ENCODE results near the gene CNOT11. TPM values are rescaled to one million over a fixed set of nuclear protein-coding genes. Genes with fewer than 3 reads are reported as not detected.
"Not testable (repeated sequence)": the region's sequence is repeated elsewhere in the genome, so short reads cannot be mapped to it uniquely, and the experiment has no call there.

Gene CNOT11
- total RNA-seq, 1 donor from 2014 or later: 33.8 TPM

DNA sequence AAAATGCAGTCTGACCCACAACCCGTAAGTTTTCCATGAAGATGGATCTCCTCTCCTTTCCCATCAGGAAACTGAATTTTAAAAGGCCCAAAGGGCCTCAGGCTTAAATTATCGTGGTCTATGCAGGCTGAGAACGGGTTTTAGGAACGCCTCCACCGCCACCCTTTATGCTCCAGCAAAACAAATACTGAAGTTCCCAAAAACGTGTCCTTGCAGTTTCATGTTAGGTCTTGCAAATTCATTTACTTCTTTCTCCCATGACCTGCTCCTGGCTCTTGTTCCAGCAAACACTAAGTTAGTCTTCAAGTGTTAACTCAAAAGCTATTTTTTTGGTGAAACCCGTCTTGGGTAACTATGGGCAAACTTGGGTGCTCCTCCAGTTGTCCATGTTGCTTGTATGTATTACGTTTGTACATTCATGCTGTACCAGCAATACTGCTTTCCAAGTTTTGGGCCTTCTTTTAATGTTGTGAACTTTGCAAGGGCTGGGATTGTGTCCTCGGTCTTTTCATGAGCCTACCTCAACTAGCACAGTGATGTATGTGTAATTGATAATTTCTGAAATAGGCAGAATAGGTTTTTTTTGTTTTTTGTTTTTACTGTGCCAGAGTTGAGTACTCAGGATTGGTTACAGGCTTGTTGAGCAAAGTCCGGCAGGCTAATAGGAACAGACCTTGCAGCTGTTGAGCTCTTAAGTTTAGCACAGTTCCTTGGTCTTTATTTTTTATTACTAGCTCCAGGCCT lies 57.6 kb downstream of the CNOT11 start:
- no peak for TF ChIP-seq CTCF (IDR thresholded peaks at IDR 0.05; ENCODE audit: borderline replicate concordance)
- H3K9me3 ChIP-seq (replicated peaks): no peaks in the 10 kb centered on the region
- H3K36me3 ChIP-seq: no peaks in the 10 kb centered on the region
- intact Hi-C loops (cut with micrococcal nuclease): no loop called here
- H3K27ac ChIP-seq (replicated peaks): peak overlapping the region; percentile 92
- no peak overlapping the region for H3K4me3 ChIP-seq
- DNase-seq: no peak
- peaks cover 37% of the 10 kb centered on the region for H3K4me1 ChIP-seq
- no peaks in the 10 kb centered on the region for H3K27me3 ChIP-seq (ENCODE audit: low read depth)

GRCh38 chr2:101310834-101311695 lies 58.4 kb downstream of the CNOT11 start:
- intact Hi-C loops (cut with micrococcal nuclease): no loop called here
- Histone ChIP-seq H3K4me3 (no peak overlapping the region), H3K36me3 (no peaks in the 10 kb centered on the region), H3K4me1 (peaks cover 29% of the 10 kb centered on the region), H3K27me3 (ENCODE audit: low read depth) (no peaks in the 10 kb centered on the region), H3K27ac (replicated peaks) (no peak overlapping the region), H3K9me3 (replicated peaks) (no peaks in the 10 kb centered on the region)
- no peak for TF ChIP-seq CTCF (IDR thresholded peaks at IDR 0.05; ENCODE audit: borderline replicate concordance)
- DNase-seq: no peak

GRCh38 chr2:101311696-101312017 lies 59.0 kb downstream of the CNOT11 start:
- no peak overlapping the region for H3K27ac ChIP-seq (replicated peaks)

DNA sequence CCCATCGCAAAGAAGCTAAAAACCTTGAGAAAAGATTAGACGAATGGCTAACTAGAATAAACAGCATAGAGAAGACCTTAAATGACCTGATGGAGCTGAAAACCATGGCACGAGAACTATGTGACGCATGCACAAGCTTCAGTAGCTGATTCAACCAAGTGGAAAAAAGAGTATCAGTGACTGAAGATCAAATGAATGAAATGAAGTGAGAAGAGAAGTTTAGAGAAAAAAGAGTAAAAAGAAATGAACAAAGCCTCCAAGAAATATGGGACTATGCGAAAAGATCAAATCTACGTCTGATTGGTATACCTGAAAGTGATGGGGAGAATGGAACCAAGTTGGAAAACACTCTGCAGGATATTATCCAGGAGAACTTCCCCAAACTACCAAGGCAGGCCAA lies 63.9 kb downstream of the CNOT11 start:
- H3K27ac ChIP-seq (replicated peaks); DNase-seq; H3K36me3 ChIP-seq; H3K4me3 ChIP-seq; H3K27me3 ChIP-seq (ENCODE audit: low read depth); H3K4me1 ChIP-seq; H3K9me3 ChIP-seq (replicated peaks); intact Hi-C loops (cut with micrococcal nuclease): not testable (repeated sequence)

More at GRCh38 chr2:101311696-101312017, 59.0 kb downstream of the CNOT11 start:
- DNase-seq: no peak
- H3K4me3 ChIP-seq: no peak overlapping the region
- no peaks in the 10 kb centered on the region for H3K9me3 ChIP-seq (replicated peaks)
- TF ChIP-seq CTCF (IDR thresholded peaks at IDR 0.05; ENCODE audit: borderline replicate concordance): no peak
- no peaks in the 10 kb centered on the region for H3K27me3 ChIP-seq (ENCODE audit: low read depth)
- no peaks in the 10 kb centered on the region for H3K36me3 ChIP-seq
- intact Hi-C loops (cut with micrococcal nuclease): no loop called here
- peaks cover 23% of the 10 kb centered on the region for H3K4me1 ChIP-seq

Small RNA genes within 50 kb of the gene (microRNA-seq; reads per million reads assigned to microRNA genes)
- gene MIR5696: 1.9 reads per million

Other genes starting within 250 kb of the CNOT11 start
- 45.0 TPM for gene TBC1D8, start 101.5 kb upstream of the CNOT11 start, total RNA-seq
- gene RNF149, start 55.8 kb downstream of the CNOT11 start, total RNA-seq: 12.0 TPM
- not detected for gene CREG2, start 134.6 kb downstream of the CNOT11 start, total RNA-seq
- not detected for gene RFX8, start 222.2 kb downstream of the CNOT11 start, total RNA-seq

All from left ventricle myocardium inferior (tissue), 1 donor.